ENCODE data around the gene SAMMSON.

SAMMSON gene

GRCh38 chr3:69999140-70000027, at the start of gene SAMMSON:
Gene SAMMSON, plus strand, starts transcription at chr3:69999733.
- no peak for DNase-seq (ENCODE audit: extremely low read depth in 1 of 2, low read depth in 1 of 2)

- DNase-seq (ENCODE audit: extremely low read depth in 1 of 2, low read depth in 1 of 2) = no peak
Observed at GRCh38 chr3:69951616-69952015, 47.9 kb upstream of the SAMMSON start.

GRCh38 chr3:69959581-69959980, 40.0 kb upstream of the SAMMSON start:
- no peak for DNase-seq (ENCODE audit: extremely low read depth in 1 of 2, low read depth in 1 of 2)

- no peak for DNase-seq (ENCODE audit: extremely low read depth in 1 of 2, low read depth in 1 of 2)
Observed at GRCh38 chr3:69961706-69962439, 37.7 kb upstream of the SAMMSON start.

- no peak for DNase-seq (ENCODE audit: extremely low read depth in 1 of 2, low read depth in 1 of 2)
Observed at GRCh38 chr3:69963643-69964042, 35.9 kb upstream of the SAMMSON start.

GRCh38 chr3:69967156-69967555, 32.4 kb upstream of the SAMMSON start:
- DNase-seq (ENCODE audit: extremely low read depth in 1 of 2, low read depth in 1 of 2) = no peak

GRCh38 chr3:69970827-69971226, 28.7 kb upstream of the SAMMSON start:
- DNase-seq (ENCODE audit: extremely low read depth in 1 of 2, low read depth in 1 of 2) = no peak

- DNase-seq (ENCODE audit: extremely low read depth in 1 of 2, low read depth in 1 of 2) = no peak
Observed at GRCh38 chr3:69972672-69973071, 26.9 kb upstream of the SAMMSON start.

- no peak for DNase-seq (ENCODE audit: extremely low read depth in 1 of 2, low read depth in 1 of 2)
Observed at GRCh38 chr3:69976021-69976420, 23.5 kb upstream of the SAMMSON start.

GRCh38 chr3:69983546-69984265, 15.8 kb upstream of the SAMMSON start:
- DNase-seq (ENCODE audit: extremely low read depth in 1 of 2, low read depth in 1 of 2) = no peak

GRCh38 chr3:69985266-69985665, 14.3 kb upstream of the SAMMSON start:
- DNase-seq (ENCODE audit: extremely low read depth in 1 of 2, low read depth in 1 of 2) = no peak

GRCh38 chr3:69986419-69986818, 13.1 kb upstream of the SAMMSON start:
- no peak for DNase-seq (ENCODE audit: extremely low read depth in 1 of 2, low read depth in 1 of 2)

GRCh38 chr3:69987833-69988232, 11.7 kb upstream of the SAMMSON start:
- DNase-seq (ENCODE audit: extremely low read depth in 1 of 2, low read depth in 1 of 2) = no peak

GRCh38 chr3:69993757-69994156, 5.8 kb upstream of the SAMMSON start:
- no peak for DNase-seq (ENCODE audit: extremely low read depth in 1 of 2, low read depth in 1 of 2)

GRCh38 chr3:69994919-69995318, 4.6 kb upstream of the SAMMSON start:
- no peak for DNase-seq (ENCODE audit: extremely low read depth in 1 of 2, low read depth in 1 of 2)

- no peak for DNase-seq (ENCODE audit: extremely low read depth in 1 of 2, low read depth in 1 of 2)
Observed at GRCh38 chr3:69997631-69998307, 1.8 kb upstream of the SAMMSON start.

- DNase-seq (ENCODE audit: extremely low read depth in 1 of 2, low read depth in 1 of 2) = no peak
Observed at GRCh38 chr3:69998759-69999139, 784 bp upstream of the SAMMSON start.

GRCh38 chr3:70000028-70000410, 486 bp downstream of the SAMMSON start:
- DNase-seq (ENCODE audit: extremely low read depth in 1 of 2, low read depth in 1 of 2) = no peak

- no peak for DNase-seq (ENCODE audit: extremely low read depth in 1 of 2, low read depth in 1 of 2)
Observed at GRCh38 chr3:70000563-70001081, 1.1 kb downstream of the SAMMSON start.

GRCh38 chr3:70003119-70003518, 3.6 kb downstream of the SAMMSON start:
- DNase-seq (ENCODE audit: extremely low read depth in 1 of 2, low read depth in 1 of 2) = no peak

- no peak for DNase-seq (ENCODE audit: extremely low read depth in 1 of 2, low read depth in 1 of 2)
Observed at GRCh38 chr3:70006089-70006488, 6.6 kb downstream of the SAMMSON start.
